Measurements from ENCODE around the gene PUDP. TPM values are rescaled to one million over a fixed set of nuclear protein-coding genes. Genes with fewer than 3 reads are reported as not detected.
"Not testable (repeated sequence)": the region's sequence is repeated elsewhere in the genome, so short reads cannot be mapped to it uniquely, and the experiment has no call there.

Gene PUDP
- total RNA-seq, 2 donors from 2014 or later = 14.8 to 17.6 TPM

DNA sequence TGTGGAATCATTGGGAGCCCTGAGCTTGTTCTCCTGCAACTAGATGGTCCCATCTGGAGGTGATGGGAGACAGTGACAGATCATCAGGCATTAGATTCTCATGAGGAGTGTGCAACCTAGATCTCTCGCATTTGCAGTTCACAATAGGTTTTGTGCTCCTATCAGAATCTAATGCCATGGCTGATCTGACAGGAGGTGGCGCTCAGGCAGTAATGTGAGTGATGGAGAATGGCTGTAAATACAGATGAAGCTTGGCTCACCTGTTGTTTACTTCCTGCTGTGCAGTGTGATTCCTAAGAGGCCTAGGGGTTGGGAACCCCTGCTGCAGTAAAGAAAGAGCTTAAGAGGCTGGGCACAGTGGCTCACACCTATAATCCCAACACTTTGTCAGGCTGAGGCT is 42.2 kb upstream of the PUDP start:
- Histone ChIP-seq H3K4me3 (no peak overlapping the region), H3K27ac (no peak overlapping the region), H3K4me1 (replicated peaks) (no peaks in the 10 kb centered on the region), H3K36me3 (no peaks in the 10 kb centered on the region), H3K9me3 (no peaks in the 10 kb centered on the region), H3K27me3 (replicated peaks; ENCODE audit: insufficient read depth) (no peaks in the 10 kb centered on the region)
- no peak for DNase-seq (ENCODE audit: low spot score)
- intact Hi-C loops (cut with DNase I) = no loop called here
- no peak for TF ChIP-seq POLR2A (IDR thresholded peaks at IDR 0.05)
- TF ChIP-seq POLR2AphosphoS5 (IDR thresholded peaks at IDR 0.05) = no peak
- no peak for TF ChIP-seq CTCF (IDR thresholded peaks at IDR 0.05)
- WGBS = 94% methylated on average over 2 of the region's 2 CpGs

DNA sequence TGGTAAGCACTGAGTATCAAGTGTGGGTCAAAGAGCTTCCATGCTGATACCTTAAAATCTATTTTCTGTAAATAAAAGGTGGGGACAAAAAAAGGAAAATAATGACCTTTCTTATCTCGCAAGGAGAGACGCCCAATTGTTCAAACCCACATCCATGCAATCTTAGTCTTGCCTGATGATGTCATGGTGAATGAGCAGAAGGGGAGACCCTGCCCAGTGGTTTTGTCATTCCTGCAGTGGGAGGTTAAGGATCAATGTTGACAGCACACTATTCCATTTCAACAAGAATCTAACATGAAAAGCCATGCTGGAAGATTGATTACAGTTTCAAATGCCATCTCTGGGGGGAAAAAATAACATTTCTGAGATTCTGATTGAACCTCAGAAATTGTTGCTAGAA is 40.7 kb upstream of the PUDP start:
- DNase-seq (ENCODE audit: low spot score) = no peak
- Histone ChIP-seq H3K36me3 (no peaks in the 10 kb centered on the region), H3K4me1 (replicated peaks) (no peaks in the 10 kb centered on the region), H3K27ac (no peak overlapping the region), H3K4me3 (no peak overlapping the region), H3K9me3 (no peaks in the 10 kb centered on the region), H3K27me3 (replicated peaks; ENCODE audit: insufficient read depth) (no peaks in the 10 kb centered on the region)
- TF ChIP-seq POLR2AphosphoS5 (IDR thresholded peaks at IDR 0.05) = no peak
- no peak for TF ChIP-seq POLR2A (IDR thresholded peaks at IDR 0.05)
- no peak for TF ChIP-seq CTCF (IDR thresholded peaks at IDR 0.05)
- intact Hi-C loops (cut with DNase I) = no loop called here
- WGBS = 100% methylated on average over 2 of the region's 2 CpGs

DNA sequence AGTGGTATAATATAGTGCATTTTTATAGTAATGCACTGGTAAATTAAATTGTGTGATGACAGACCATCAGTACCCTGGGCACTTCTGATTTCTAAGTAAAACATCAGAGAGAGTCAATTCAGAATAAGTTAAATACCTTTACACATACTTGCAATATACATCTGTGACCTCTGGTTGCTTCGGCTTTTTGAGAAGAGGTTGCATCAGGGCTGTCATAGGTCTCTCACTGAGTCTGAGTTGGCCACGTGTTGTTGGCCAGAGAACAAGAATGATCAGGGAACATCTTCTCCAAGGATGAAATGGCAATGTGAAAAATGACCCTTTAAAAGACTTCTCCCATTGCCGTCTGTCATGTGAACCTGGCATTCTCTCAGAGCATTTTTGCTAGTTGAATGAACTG is 36.9 kb upstream of the PUDP start:
- WGBS = 63% methylated on average over 3 of the region's 3 CpGs
- H3K27ac ChIP-seq = no peak overlapping the region
- no peak overlapping the region for H3K4me3 ChIP-seq
- TF ChIP-seq POLR2A (IDR thresholded peaks at IDR 0.05) (no peak), POLR2AphosphoS5 (IDR thresholded peaks at IDR 0.05) (no peak), CTCF (IDR thresholded peaks at IDR 0.05) (no peak)
- H3K27me3 ChIP-seq (replicated peaks; ENCODE audit: insufficient read depth) = no peaks in the 10 kb centered on the region
- no peaks in the 10 kb centered on the region for H3K36me3 ChIP-seq
- intact Hi-C loops (cut with DNase I) = no loop called here
- no peaks in the 10 kb centered on the region for H3K9me3 ChIP-seq
- no peaks in the 10 kb centered on the region for H3K4me1 ChIP-seq (replicated peaks)
- DNase-seq (ENCODE audit: low spot score) = no peak

DNA sequence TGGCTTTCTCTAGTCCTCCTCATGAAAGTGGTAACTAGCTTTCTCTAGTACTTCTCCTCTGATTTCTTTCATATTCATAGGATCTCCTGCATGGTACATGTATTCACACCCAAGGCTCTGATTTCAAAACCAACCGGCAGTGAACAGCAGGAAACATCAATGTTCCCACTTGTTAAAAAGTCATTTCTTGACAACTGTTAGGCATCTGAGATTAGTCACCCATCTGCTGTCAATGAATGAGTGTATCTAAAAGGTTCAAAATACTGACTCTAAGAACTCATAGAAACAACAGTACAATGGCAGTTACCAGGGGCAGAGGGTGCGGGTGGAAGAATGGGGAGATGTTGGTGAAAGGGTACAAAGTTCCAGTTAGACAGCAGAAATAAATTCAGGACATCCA is 31.5 kb upstream of the PUDP start:
- no peaks in the 10 kb centered on the region for H3K9me3 ChIP-seq
- 86% methylated on average over 2 of the region's 2 CpGs for WGBS
- DNase-seq (ENCODE audit: low spot score) = no peak
- intact Hi-C loops (cut with DNase I) = no loop called here
- H3K27me3 ChIP-seq (replicated peaks; ENCODE audit: insufficient read depth) = no peaks in the 10 kb centered on the region
- H3K4me3 ChIP-seq = no peak overlapping the region
- TF ChIP-seq POLR2A (IDR thresholded peaks at IDR 0.05) (no peak), CTCF (IDR thresholded peaks at IDR 0.05) (no peak)
- H3K36me3 ChIP-seq = no peaks in the 10 kb centered on the region
- no peak overlapping the region for H3K27ac ChIP-seq
- H3K4me1 ChIP-seq (replicated peaks) = no peaks in the 10 kb centered on the region

GRCh38 chrX:7178859-7179258 is 30.9 kb upstream of the PUDP start:
- 88% methylated on average over 2 of the region's 2 CpGs for WGBS
- H3K4me3 ChIP-seq; H3K27me3 ChIP-seq (replicated peaks; ENCODE audit: insufficient read depth); H3K9me3 ChIP-seq; DNase-seq (ENCODE audit: low spot score); intact Hi-C loops (cut with DNase I); H3K4me1 ChIP-seq (replicated peaks); H3K27ac ChIP-seq; H3K36me3 ChIP-seq: not testable (repeated sequence)
